Heart right ventricle (tissue), 16 donors: ENCODE measurements around the gene CD22. TPM values are rescaled to one million over a fixed set of nuclear protein-coding genes. Genes with fewer than 3 reads are reported as not detected.

Experiments used
- ATAC-seq, 8 donors: fragments of 200-7000 bp; cut with Tn5 transposase; one replicate each; pipeline ENCODE4 v1.9.1; 2020; ENCODE audit warnings: mild to moderate bottlenecking in 8 of 8, moderate library complexity in 8 of 8, moderate number of reproducible peaks in 1 of 8
- DNase-seq, 2 donors: peaks; one replicate each; pipeline ENCODE4 v3.0.0-alpha.2; 2020
- H3K27ac ChIP-seq, 10 donors: fragments of 200-600 bp; sonication (generic) in 2 of 10; one replicate each; pipeline versions ENCODE4 v1.5.0 to v1.8.0; 2020 to 2022; ENCODE audit warnings: mild to moderate bottlenecking in 3 of 10
- H3K27me3 ChIP-seq, 7 donors: fragments of 200-600 bp; one replicate each; pipeline ENCODE4 v1.8.0; 2021 to 2022; ENCODE audit warnings: mild to moderate bottlenecking in 2 of 7
- H3K36me3 ChIP-seq, 9 donors: fragments of 200-600 bp; sonication (generic) in 1 of 9; one replicate each; pipeline versions ENCODE4 v1.5.0 to v1.8.0; 2020 to 2022; ENCODE audit warnings: mild to moderate bottlenecking in 2 of 9
- H3K4me1 ChIP-seq, 9 donors: fragments of 200-600 bp; sonication (generic) in 1 of 9; one replicate each; pipeline versions ENCODE4 v1.5.0 to v1.8.0; 2020 to 2022; ENCODE audit warnings: mild to moderate bottlenecking in 4 of 9
- H3K4me3 ChIP-seq, 10 donors: fragments of 200-600 bp; sonication (generic) in 2 of 10; one replicate each; pipeline versions ENCODE4 v1.5.0 to v1.8.0; 2020 to 2022; ENCODE audit warnings: mild to moderate bottlenecking in 7 of 10, moderate library complexity in 2 of 10
- H3K9me3 ChIP-seq, 11 donors: fragments of 200-600 bp in 10 of 11; sonication (generic) in 2 of 11; one replicate each; pipeline versions ENCODE4 v1.5.0 to v1.8.0; 2013 to 2022; ENCODE audit warnings: mild to moderate bottlenecking in 2 of 11, control low read depth in 1 of 11, moderate library complexity in 1 of 11
- CTCF ChIP-seq, 9 donors: fragments of 200-600 bp; sonication (generic) in 2 of 9; IDR thresholded peaks; one replicate each; pipeline versions ENCODE4 v1.5.0 to v1.8.0; 2021 to 2022; ENCODE audit warnings: antibody characterized with exemption in 9 of 9, mild to moderate bottlenecking in 5 of 9, moderate library complexity in 1 of 9
- WGBS, 2 donors: extraction: QIAGEN DNeasy Blood & Tissue Kit; methylation state at CpG; one replicate each; pipeline ENCODE4 v1.1.7; 2013; ENCODE audit warnings: inconsistent platforms in 1 of 2; 5-methylcytosine and 5-hydroxymethylcytosine counted together
- intact Hi-C, 10 donors: fragments of 100-400 bp; cut with DNase I; formaldehyde crosslinking; loops; one replicate each; pipeline versions ENCODE4 v1.11.1 to v1.14.2; 2022
- polyA plus RNA-seq, 2 donors: library from polyadenylated mRNA; stranded (reverse); fragments of 200-250 nt; gene quantifications; one replicate each; pipeline ENCODE4 v1.2.3, GENCODE V29; 2013
- total RNA-seq, 10 donors: library from RNA; stranded (reverse); fragmentation: NEBNext Ultra II Directional in 3 of 10; extraction: Animal tissue kit (Norgen Biotek cat#: 25700) in 3 of 10; gene quantifications; one replicate each; pipeline versions ENCODE4 v1.2.1 to v1.2.4, GENCODE V29; 2021 to 2023
- donor health status: Arrhythmogenic right ventricular cardiomyopathy.
- donor health status: ischemic (EF 13 %, LVEDD 7.1; RV severe dilation, severe dysfunction).
- donor health status: healthy with polysubstance abuse.
- donor health status: DM: no; HTN: yes; CAD: no.
- donor health status: DM: no; HTN: no; CAD: no.
- donor health status: ischemic (EF 25% LVEDD 6.9; RV normal size, moderate dysfunction).
- donor health status: ischemic (EF 25% LVEDD 5.7; RV mildly dilated, moderate dysfunction).
- donor health status: healthy.
- donor health status: DM: yes; HTN: yes; CAD: no.
- donor health status: Ischemic cardiomyopathy.
- donor health status: ischemic (EF 35%, LVEDD 5.7; RV mildly dilated, moderate dysfunction).
- donor health status: nonischemic (EF 11% LVEDD 7.7; RV severe dilation, severe dysfunction).
- donor health status: DM: yes; HTN: yes; CAD: no.
- donor health status: PGD.
- donor health status: ischemic (EF 29% LVEDD 5.4; RV normal size, mild dysfunction).
- donor health status: nonischemic (EF 23%, LVEDD 6.1; RV moderate dilation, normal function).

CD22 gene
- total and polyA plus RNA-seq, 12 donors: 0.07 to 1.6 (median 0.38) TPM; not detected in 2

- H3K4me3 ChIP-seq: no peak overlapping the region
- intact Hi-C loops: no loop called here
- no peak overlapping the region for H3K27ac ChIP-seq
- no peaks in the 10 kb centered on the region for H3K9me3 ChIP-seq
- DNase-seq: no peak
- no peak for ATAC-seq
- 58 to 59% methylated on average over 12 of the region's 12 CpGs for WGBS, 2 donors
- no peaks in the 10 kb centered on the region for H3K36me3 ChIP-seq
- H3K4me1 ChIP-seq: peaks cover 0 to 6% (median 0%) of the 10 kb centered on the region in 9 donors
- H3K27me3 ChIP-seq: peaks cover 0 to 60% (median 39%) of the 10 kb centered on the region in 7 donors
- no peak for TF ChIP-seq CTCF (IDR thresholded peaks at IDR 0.05)
These were observed 3.8 kb downstream of the CD22 start for GRCh38 chr19:35332817-35333216.

GRCh38 chr19:35334144-35334753 lies 5.3 kb downstream of the CD22 start:
- DNase-seq: no peak
- no peak for TF ChIP-seq CTCF (IDR thresholded peaks at IDR 0.05)
- intact Hi-C loops: no loop called here
- H3K27me3 ChIP-seq: peaks cover 0 to 50% (median 35%) of the 10 kb centered on the region in 7 donors
- no peak overlapping the region for H3K27ac ChIP-seq
- ATAC-seq: no peak
- no peaks in the 10 kb centered on the region for H3K4me1 ChIP-seq
- H3K4me3 ChIP-seq: no peak overlapping the region
- H3K36me3 ChIP-seq: no peaks in the 10 kb centered on the region
- 83 to 90% methylated on average over 10 of the region's 10 CpGs for WGBS, 2 donors
- H3K9me3 ChIP-seq: no peaks in the 10 kb centered on the region

GRCh38 chr19:35336166-35336955 lies 7.4 kb downstream of the CD22 start:
- intact Hi-C loops: no loop called here
- no peaks in the 10 kb centered on the region for H3K36me3 ChIP-seq
- no peaks in the 10 kb centered on the region for H3K9me3 ChIP-seq
- peaks cover 0 to 30% (median 24%) of the 10 kb centered on the region in 7 donors for H3K27me3 ChIP-seq
- no peak overlapping the region for H3K27ac ChIP-seq
- H3K4me1 ChIP-seq: no peaks in the 10 kb centered on the region
- ATAC-seq (no peak), DNase-seq (no peak)
- no peak overlapping the region for H3K4me3 ChIP-seq
- TF ChIP-seq CTCF (IDR thresholded peaks at IDR 0.05): no peak
- 80 to 82% methylated on average over 21 of the region's 21 CpGs for WGBS, 2 donors

GRCh38 chr19:35337097-35337983 lies 8.4 kb downstream of the CD22 start:
- DNase-seq (no peak), ATAC-seq (no peak)
- Histone ChIP-seq H3K27ac (no peak overlapping the region), H3K36me3 (no peaks in the 10 kb centered on the region), H3K4me1 (no peaks in the 10 kb centered on the region), H3K9me3 (no peaks in the 10 kb centered on the region), H3K4me3 (no peak overlapping the region), H3K27me3 (peaks cover 0 to 29% (median 17%) of the 10 kb centered on the region in 7 donors)
- intact Hi-C loops: no loop called here
- WGBS, 2 donors: 80 to 83% methylated on average over 25 of the region's 25 CpGs
- TF ChIP-seq CTCF (IDR thresholded peaks at IDR 0.05): no peak
